ENCODE measurements around the gene EQTN.

DNA sequence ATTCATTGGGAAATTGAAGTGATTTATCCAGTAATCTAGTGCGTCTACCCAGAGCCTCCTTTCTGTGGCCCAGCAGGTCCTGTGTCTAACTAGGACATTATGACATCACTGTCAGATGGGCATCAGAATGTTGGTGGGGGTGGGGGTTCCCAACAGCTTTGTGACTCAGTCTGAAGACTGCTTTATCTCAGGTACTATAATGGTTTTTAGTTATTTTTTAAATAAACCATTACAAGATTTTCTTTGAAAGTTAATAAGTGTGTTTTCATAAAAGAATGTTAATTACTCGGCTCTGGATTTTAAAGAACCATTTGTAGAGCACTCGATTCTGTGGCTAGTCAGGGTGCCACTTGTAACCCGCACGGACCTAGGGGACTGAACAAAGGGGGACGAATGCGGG is at the start of gene EQTN:
- TF ChIP-seq, protein P1, sequence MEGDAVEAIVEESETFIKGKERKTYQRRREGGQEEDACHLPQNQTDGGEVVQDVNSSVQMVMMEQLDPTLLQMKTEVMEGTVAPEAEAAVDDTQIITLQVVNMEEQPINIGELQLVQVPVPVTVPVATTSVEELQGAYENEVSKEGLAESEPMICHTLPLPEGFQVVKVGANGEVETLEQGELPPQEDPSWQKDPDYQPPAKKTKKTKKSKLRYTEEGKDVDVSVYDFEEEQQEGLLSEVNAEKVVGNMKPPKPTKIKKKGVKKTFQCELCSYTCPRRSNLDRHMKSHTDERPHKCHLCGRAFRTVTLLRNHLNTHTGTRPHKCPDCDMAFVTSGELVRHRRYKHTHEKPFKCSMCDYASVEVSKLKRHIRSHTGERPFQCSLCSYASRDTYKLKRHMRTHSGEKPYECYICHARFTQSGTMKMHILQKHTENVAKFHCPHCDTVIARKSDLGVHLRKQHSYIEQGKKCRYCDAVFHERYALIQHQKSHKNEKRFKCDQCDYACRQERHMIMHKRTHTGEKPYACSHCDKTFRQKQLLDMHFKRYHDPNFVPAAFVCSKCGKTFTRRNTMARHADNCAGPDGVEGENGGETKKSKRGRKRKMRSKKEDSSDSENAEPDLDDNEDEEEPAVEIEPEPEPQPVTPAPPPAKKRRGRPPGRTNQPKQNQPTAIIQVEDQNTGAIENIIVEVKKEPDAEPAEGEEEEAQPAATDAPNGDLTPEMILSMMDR (IDR thresholded peaks at IDR 0.05), result no peak
- no peak for TF ChIP-seq POLR2A (IDR thresholded peaks at IDR 0.05)
